ENCODE measurements around the gene SOX6.

SOX6 gene

DNA sequence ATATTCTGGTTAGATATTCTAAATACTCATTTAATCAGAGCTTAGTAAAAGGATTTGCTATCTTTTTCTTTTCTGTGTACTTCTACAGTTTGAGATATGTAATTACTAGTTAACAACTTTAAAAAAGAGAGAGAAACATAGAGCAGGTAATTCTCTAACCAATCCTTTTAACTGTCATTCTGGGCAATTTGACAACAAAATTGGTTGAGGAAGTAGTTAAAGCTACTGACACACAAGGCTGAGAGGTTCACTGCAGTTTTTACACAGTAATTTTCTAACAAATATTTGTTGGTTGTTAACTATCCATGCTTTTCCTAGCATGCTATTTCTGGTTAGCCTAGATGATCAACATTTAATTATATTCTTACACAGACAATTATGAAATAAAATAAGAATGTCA is 3.6 kb downstream of the SOX6 start:
- DNase-seq (ENCODE audit: insufficient read length, low spot score) = no peak
- no peak for FAIRE-seq
- no peak for TF ChIP-seq PAX5 (IDR thresholded peaks at IDR 0.05; ENCODE audit: insufficient read depth, low read length, severe bottlenecking)
- no peak for TF ChIP-seq TAF1 (IDR thresholded peaks at IDR 0.05; ENCODE audit: low read depth, low read length)
- no peak for TF ChIP-seq POLR2AphosphoS5 (IDR thresholded peaks at IDR 0.05; ENCODE audit: low read depth, low read length)
- TF ChIP-seq SPI1 (IDR thresholded peaks at IDR 0.05; ENCODE audit: low read depth, low read length) = no peak
- TF ChIP-seq POLR2A (IDR thresholded peaks at IDR 0.05; ENCODE audit: low read depth, low read length) = no peak
- no peak for TF ChIP-seq POU2F2 (IDR thresholded peaks at IDR 0.05; ENCODE audit: low read depth, low read length)

DNA sequence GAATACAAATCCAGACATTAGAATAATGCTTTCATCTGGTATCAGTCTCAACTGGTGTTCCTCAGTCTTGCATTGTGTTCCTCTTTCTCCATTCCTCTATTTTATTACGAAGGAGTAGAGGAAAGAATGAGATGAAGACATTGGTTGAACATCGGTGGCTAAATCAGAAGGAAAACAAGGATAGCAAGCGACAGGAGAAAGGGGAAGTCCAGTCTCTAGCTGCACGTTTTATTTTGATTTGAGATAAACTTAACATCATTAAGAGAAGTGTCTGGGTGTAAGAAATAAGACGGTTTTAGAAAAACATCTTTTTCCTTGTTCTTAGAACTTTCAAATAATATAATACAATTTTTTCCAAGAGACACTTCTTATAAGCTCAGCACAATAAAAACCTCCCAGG is 6.2 kb downstream of the SOX6 start:
- DNase-seq (ENCODE audit: insufficient read length, low spot score) (no peak), FAIRE-seq (no peak)
- TF ChIP-seq POLR2AphosphoS5 (IDR thresholded peaks at IDR 0.05; ENCODE audit: low read depth, low read length) (no peak), SPI1 (IDR thresholded peaks at IDR 0.05; ENCODE audit: low read depth, low read length) (no peak), TAF1 (IDR thresholded peaks at IDR 0.05; ENCODE audit: low read depth, low read length) (no peak), POU2F2 (IDR thresholded peaks at IDR 0.05; ENCODE audit: low read depth, low read length) (no peak), PAX5 (IDR thresholded peaks at IDR 0.05; ENCODE audit: insufficient read depth, low read length, severe bottlenecking) (no peak), POLR2A (IDR thresholded peaks at IDR 0.05; ENCODE audit: low read depth, low read length) (no peak)

DNA sequence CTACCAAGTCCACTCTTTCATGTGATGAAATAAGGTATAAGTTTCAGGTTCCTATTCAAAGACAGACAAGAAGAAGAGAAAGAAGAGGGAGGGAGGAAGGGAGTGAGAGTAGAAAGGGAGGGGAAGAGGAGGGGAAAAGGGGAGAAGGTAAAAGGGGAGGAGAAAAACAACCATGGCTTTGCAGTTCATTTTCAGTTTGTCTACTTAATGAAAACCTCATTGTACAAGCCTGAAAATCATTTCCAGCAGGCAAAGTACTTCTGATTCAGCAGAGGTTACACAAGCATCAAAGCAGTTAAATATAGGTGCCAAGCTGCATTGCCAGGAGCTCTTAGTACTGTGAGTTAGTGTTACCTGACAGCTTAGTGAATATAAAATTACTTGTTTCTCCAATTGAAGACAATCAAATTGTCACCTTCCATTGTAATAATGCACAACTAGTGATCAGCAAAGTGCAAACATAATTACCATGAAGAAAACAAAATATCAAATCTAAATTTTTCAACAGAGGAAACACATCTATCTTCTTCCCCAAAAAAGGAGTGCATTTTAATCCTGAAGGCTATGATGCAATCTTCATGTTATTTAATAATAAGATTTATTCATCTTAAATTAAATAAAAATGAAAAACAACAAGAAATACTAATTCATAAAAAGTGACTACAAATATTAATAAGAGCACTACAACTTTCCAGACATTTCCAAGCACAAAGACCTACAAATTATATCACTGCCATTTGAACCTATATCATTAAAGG is 8.2 kb downstream of the SOX6 start:
- DNase-seq (ENCODE audit: insufficient read length, low spot score) = no peak
- FAIRE-seq = no peak
- no peak for TF ChIP-seq PAX5 (IDR thresholded peaks at IDR 0.05; ENCODE audit: insufficient read depth, low read length, severe bottlenecking)
- TF ChIP-seq POLR2A (IDR thresholded peaks at IDR 0.05; ENCODE audit: low read depth, low read length) = no peak
- TF ChIP-seq POU2F2 (IDR thresholded peaks at IDR 0.05; ENCODE audit: low read depth, low read length) = no peak
- no peak for TF ChIP-seq POLR2AphosphoS5 (IDR thresholded peaks at IDR 0.05; ENCODE audit: low read depth, low read length)
- TF ChIP-seq TAF1 (IDR thresholded peaks at IDR 0.05; ENCODE audit: low read depth, low read length) = no peak
- no peak for TF ChIP-seq SPI1 (IDR thresholded peaks at IDR 0.05; ENCODE audit: low read depth, low read length)

GRCh38 chr11:16346975-16347374 is 9.4 kb downstream of the SOX6 start:
- DNase-seq (ENCODE audit: insufficient read length, low spot score) (no peak), FAIRE-seq (no peak)
- TF ChIP-seq TAF1 (IDR thresholded peaks at IDR 0.05; ENCODE audit: low read depth, low read length) (no peak), POU2F2 (IDR thresholded peaks at IDR 0.05; ENCODE audit: low read depth, low read length) (no peak), SPI1 (IDR thresholded peaks at IDR 0.05; ENCODE audit: low read depth, low read length) (no peak), POLR2AphosphoS5 (IDR thresholded peaks at IDR 0.05; ENCODE audit: low read depth, low read length) (no peak), PAX5 (IDR thresholded peaks at IDR 0.05; ENCODE audit: insufficient read depth, low read length, severe bottlenecking) (no peak), POLR2A (IDR thresholded peaks at IDR 0.05; ENCODE audit: low read depth, low read length) (no peak)

- TF ChIP-seq POLR2A (IDR thresholded peaks at IDR 0.05; ENCODE audit: low read depth, low read length) (no peak), TAF1 (IDR thresholded peaks at IDR 0.05; ENCODE audit: low read depth, low read length) (no peak), SPI1 (IDR thresholded peaks at IDR 0.05; ENCODE audit: low read depth, low read length) (no peak), PAX5 (IDR thresholded peaks at IDR 0.05; ENCODE audit: insufficient read depth, low read length, severe bottlenecking) (no peak), POLR2AphosphoS5 (IDR thresholded peaks at IDR 0.05; ENCODE audit: low read depth, low read length) (no peak)
- no peak for FAIRE-seq
- no peak for DNase-seq (ENCODE audit: insufficient read length, low spot score)
Observed at GRCh38 chr11:16341853-16342252, 14.5 kb downstream of the SOX6 start.

- DNase-seq (ENCODE audit: insufficient read length, low spot score) (no peak), FAIRE-seq (no peak)
- TF ChIP-seq POLR2AphosphoS5 (IDR thresholded peaks at IDR 0.05; ENCODE audit: low read depth, low read length) (no peak), POU2F2 (IDR thresholded peaks at IDR 0.05; ENCODE audit: low read depth, low read length) (no peak), POLR2A (IDR thresholded peaks at IDR 0.05; ENCODE audit: low read depth, low read length) (no peak), PAX5 (IDR thresholded peaks at IDR 0.05; ENCODE audit: insufficient read depth, low read length, severe bottlenecking) (no peak), SPI1 (IDR thresholded peaks at IDR 0.05; ENCODE audit: low read depth, low read length) (no peak), TAF1 (IDR thresholded peaks at IDR 0.05; ENCODE audit: low read depth, low read length) (no peak)
Observed at GRCh38 chr11:16338393-16338792, 18.0 kb downstream of the SOX6 start.

DNA sequence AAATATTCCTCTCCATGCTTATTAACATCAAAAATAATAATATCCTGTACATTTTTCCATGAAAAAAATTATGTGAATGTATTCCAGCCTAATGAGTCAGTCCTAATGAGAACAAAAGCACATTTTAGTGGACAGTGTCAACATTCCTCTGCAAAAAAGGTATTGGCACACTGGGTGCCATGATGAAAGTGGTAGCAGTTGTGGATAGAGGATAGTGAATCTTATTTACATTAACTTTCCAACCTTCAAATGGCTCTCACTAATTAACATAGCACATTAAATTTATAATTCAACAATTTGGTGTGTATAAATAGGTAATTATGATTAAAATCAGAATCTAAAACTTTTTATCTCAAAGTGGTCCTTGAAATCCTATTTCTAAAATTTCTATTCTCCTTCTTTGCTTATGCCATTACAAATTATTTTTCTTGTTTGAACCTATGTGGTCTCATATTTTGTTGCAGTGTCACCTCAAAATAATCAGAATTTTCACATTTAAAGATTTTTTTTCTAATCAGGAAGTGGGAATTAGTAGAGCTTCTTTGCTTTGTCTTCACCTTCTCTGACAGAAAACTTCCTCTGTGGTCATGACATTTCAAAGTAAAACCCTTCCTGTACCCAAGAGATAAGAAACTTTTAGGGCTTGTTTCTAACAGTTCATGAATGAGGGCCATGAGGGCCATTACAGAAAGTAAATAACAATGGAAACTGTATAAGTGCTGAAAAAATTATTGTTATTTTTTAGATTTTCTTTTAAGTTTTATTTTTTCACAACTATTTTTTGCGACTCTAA is 18.7 kb downstream of the SOX6 start:
- DNase-seq (ENCODE audit: insufficient read length, low spot score) (no peak), FAIRE-seq (no peak)
- TF ChIP-seq PAX5 (IDR thresholded peaks at IDR 0.05; ENCODE audit: insufficient read depth, low read length, severe bottlenecking) = no peak

DNA sequence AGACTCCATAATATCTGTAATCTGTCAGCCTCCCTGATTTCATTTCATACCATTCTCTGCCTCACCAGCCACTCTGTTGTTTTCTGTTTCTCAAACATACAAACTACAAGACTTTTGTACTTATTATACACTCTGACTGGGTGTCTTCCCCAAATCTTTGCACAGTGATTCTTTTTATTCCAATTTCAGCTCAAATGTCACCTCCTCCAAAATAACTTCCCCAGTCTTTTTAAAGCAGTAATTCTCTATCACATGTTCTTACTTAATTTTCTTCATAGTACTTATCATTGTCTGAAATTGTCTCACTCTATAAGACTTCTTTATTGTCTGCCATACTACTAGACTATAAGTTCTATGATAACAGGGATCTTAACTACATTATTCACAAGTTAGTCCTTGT is 19.6 kb downstream of the SOX6 start:
- DNase-seq (ENCODE audit: insufficient read length, low spot score) = no peak
- TF ChIP-seq TAF1 (IDR thresholded peaks at IDR 0.05; ENCODE audit: low read depth, low read length) (no peak), POLR2AphosphoS5 (IDR thresholded peaks at IDR 0.05; ENCODE audit: low read depth, low read length) (no peak), POLR2A (IDR thresholded peaks at IDR 0.05; ENCODE audit: low read depth, low read length) (no peak), SPI1 (IDR thresholded peaks at IDR 0.05; ENCODE audit: low read depth, low read length) (no peak), POU2F2 (IDR thresholded peaks at IDR 0.05; ENCODE audit: low read depth, low read length) (no peak), PAX5 (IDR thresholded peaks at IDR 0.05; ENCODE audit: insufficient read depth, low read length, severe bottlenecking) (no peak)

GRCh38 chr11:16336204-16336603 is 20.1 kb downstream of the SOX6 start:
- no peak for FAIRE-seq
- TF ChIP-seq POLR2A (IDR thresholded peaks at IDR 0.05; ENCODE audit: low read depth, low read length) (no peak), PAX5 (IDR thresholded peaks at IDR 0.05; ENCODE audit: insufficient read depth, low read length, severe bottlenecking) (no peak), TAF1 (IDR thresholded peaks at IDR 0.05; ENCODE audit: low read depth, low read length) (no peak), SPI1 (IDR thresholded peaks at IDR 0.05; ENCODE audit: low read depth, low read length) (no peak), POU2F2 (IDR thresholded peaks at IDR 0.05; ENCODE audit: low read depth, low read length) (no peak), POLR2AphosphoS5 (IDR thresholded peaks at IDR 0.05; ENCODE audit: low read depth, low read length) (no peak)
- no peak for DNase-seq (ENCODE audit: insufficient read length, low spot score)

More for the DNA sequence above, 19.6 kb downstream of the SOX6 start:
- no peak for FAIRE-seq

All from GM12891 (cell line).